ENCODE data around the gene AXIN2. TPM values are rescaled to one million over a fixed set of nuclear protein-coding genes. Genes with fewer than 3 reads are reported as not detected.

The AXIN2 gene
- total RNA-seq, 1 donor from 2014 or later, result 3.7 TPM

GRCh38 chr17:65601881-65602280 lies 40.4 kb upstream of the AXIN2 start:
- TF ChIP-seq CTCF (IDR thresholded peaks at IDR 0.05), result no peak
- peaks cover 11% of the 10 kb centered on the region for H3K4me1 Mint-ChIP-seq (ENCODE audit: low read depth)

GRCh38 chr17:65601145-65601544 lies 39.7 kb upstream of the AXIN2 start:
- Mint-ChIP-seq H3K4me1 (ENCODE audit: low read depth) (peaks cover 11% of the 10 kb centered on the region), H3K9me3 (ENCODE audit: low read depth) (no peaks in the 10 kb centered on the region), H3K36me3 (ENCODE audit: low read depth) (no peaks in the 10 kb centered on the region), H3K27ac (ENCODE audit: unreplicated experiment) (no peak overlapping the region), H3K27me3 (ENCODE audit: low read depth) (no peaks in the 10 kb centered on the region), H3K4me3 (ENCODE audit: unreplicated experiment) (no peak overlapping the region)
- TF ChIP-seq CTCF (IDR thresholded peaks at IDR 0.05), result no peak
- DNase-seq (ENCODE audit: low spot score), result no peak

More at GRCh38 chr17:65601881-65602280, 40.4 kb upstream of the AXIN2 start:
- Mint-ChIP-seq H3K9me3 (ENCODE audit: low read depth) (no peaks in the 10 kb centered on the region), H3K36me3 (ENCODE audit: low read depth) (no peaks in the 10 kb centered on the region), H3K4me3 (ENCODE audit: unreplicated experiment) (no peak overlapping the region), H3K27me3 (ENCODE audit: low read depth) (no peaks in the 10 kb centered on the region), H3K27ac (ENCODE audit: unreplicated experiment) (no peak overlapping the region)
- DNase-seq (ENCODE audit: low spot score), result no peak

GRCh38 chr17:65600518-65600917 lies 39.1 kb upstream of the AXIN2 start:
- H3K4me3 Mint-ChIP-seq (ENCODE audit: unreplicated experiment), result no peak overlapping the region
- no peaks in the 10 kb centered on the region for H3K9me3 Mint-ChIP-seq (ENCODE audit: low read depth)
- peaks cover 11% of the 10 kb centered on the region for H3K4me1 Mint-ChIP-seq (ENCODE audit: low read depth)
- H3K36me3 Mint-ChIP-seq (ENCODE audit: low read depth), result no peaks in the 10 kb centered on the region
- no peak for DNase-seq (ENCODE audit: low spot score)
- no peaks in the 10 kb centered on the region for H3K27me3 Mint-ChIP-seq (ENCODE audit: low read depth)
- no peak for TF ChIP-seq CTCF (IDR thresholded peaks at IDR 0.05)
- no peak overlapping the region for H3K27ac Mint-ChIP-seq (ENCODE audit: unreplicated experiment)

GRCh38 chr17:65599650-65600049 lies 38.2 kb upstream of the AXIN2 start:
- Mint-ChIP-seq H3K4me3 (ENCODE audit: unreplicated experiment) (no peak overlapping the region), H3K4me1 (ENCODE audit: low read depth) (peaks cover 18% of the 10 kb centered on the region), H3K36me3 (ENCODE audit: low read depth) (no peaks in the 10 kb centered on the region), H3K27me3 (ENCODE audit: low read depth) (no peaks in the 10 kb centered on the region), H3K27ac (ENCODE audit: unreplicated experiment) (no peak overlapping the region), H3K9me3 (ENCODE audit: low read depth) (no peaks in the 10 kb centered on the region)
- TF ChIP-seq CTCF (IDR thresholded peaks at IDR 0.05), result no peak
- no peak for DNase-seq (ENCODE audit: low spot score)

- H3K4me3 Mint-ChIP-seq (ENCODE audit: unreplicated experiment), result no peak overlapping the region
- no peak for DNase-seq (ENCODE audit: low spot score)
- no peaks in the 10 kb centered on the region for H3K27me3 Mint-ChIP-seq (ENCODE audit: low read depth)
- no peaks in the 10 kb centered on the region for H3K36me3 Mint-ChIP-seq (ENCODE audit: low read depth)
- no peaks in the 10 kb centered on the region for H3K9me3 Mint-ChIP-seq (ENCODE audit: low read depth)
- no peak for TF ChIP-seq CTCF (IDR thresholded peaks at IDR 0.05)
- H3K27ac Mint-ChIP-seq (ENCODE audit: unreplicated experiment), result no peak overlapping the region
- peaks cover 24% of the 10 kb centered on the region for H3K4me1 Mint-ChIP-seq (ENCODE audit: low read depth)
Observed at GRCh38 chr17:65598746-65599145, 37.3 kb upstream of the AXIN2 start.

Measured in chondrocyte (in vitro differentiated cells).